GM20000 (cell line): Measurements from ENCODE around the gene REV3L.
"Not testable (repeated sequence)": the region's sequence is repeated elsewhere in the genome, so short reads cannot be mapped to it uniquely, and the experiment has no call there.

ENCODE experiments used
- DNase-seq: peaks from one replicate; pipeline ENCODE4 v3.0.0; 2012; ENCODE audit warnings: low spot score
- TF ChIP-seq, protein P1 (sequence below): IDR thresholded peaks from 2 replicates; pipeline ENCODE4 v1.5.1; 2012; ENCODE audit warnings: mild to moderate bottlenecking, control low read depth; ENCODE audit errors: extremely low read depth, missing control alignments

The REV3L gene

GRCh38 chr6:111481836-111482187 lies 1.2 kb downstream of the REV3L start:
- TF ChIP-seq, protein P1, sequence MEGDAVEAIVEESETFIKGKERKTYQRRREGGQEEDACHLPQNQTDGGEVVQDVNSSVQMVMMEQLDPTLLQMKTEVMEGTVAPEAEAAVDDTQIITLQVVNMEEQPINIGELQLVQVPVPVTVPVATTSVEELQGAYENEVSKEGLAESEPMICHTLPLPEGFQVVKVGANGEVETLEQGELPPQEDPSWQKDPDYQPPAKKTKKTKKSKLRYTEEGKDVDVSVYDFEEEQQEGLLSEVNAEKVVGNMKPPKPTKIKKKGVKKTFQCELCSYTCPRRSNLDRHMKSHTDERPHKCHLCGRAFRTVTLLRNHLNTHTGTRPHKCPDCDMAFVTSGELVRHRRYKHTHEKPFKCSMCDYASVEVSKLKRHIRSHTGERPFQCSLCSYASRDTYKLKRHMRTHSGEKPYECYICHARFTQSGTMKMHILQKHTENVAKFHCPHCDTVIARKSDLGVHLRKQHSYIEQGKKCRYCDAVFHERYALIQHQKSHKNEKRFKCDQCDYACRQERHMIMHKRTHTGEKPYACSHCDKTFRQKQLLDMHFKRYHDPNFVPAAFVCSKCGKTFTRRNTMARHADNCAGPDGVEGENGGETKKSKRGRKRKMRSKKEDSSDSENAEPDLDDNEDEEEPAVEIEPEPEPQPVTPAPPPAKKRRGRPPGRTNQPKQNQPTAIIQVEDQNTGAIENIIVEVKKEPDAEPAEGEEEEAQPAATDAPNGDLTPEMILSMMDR = no peak
- DNase-seq = no peak

DNA sequence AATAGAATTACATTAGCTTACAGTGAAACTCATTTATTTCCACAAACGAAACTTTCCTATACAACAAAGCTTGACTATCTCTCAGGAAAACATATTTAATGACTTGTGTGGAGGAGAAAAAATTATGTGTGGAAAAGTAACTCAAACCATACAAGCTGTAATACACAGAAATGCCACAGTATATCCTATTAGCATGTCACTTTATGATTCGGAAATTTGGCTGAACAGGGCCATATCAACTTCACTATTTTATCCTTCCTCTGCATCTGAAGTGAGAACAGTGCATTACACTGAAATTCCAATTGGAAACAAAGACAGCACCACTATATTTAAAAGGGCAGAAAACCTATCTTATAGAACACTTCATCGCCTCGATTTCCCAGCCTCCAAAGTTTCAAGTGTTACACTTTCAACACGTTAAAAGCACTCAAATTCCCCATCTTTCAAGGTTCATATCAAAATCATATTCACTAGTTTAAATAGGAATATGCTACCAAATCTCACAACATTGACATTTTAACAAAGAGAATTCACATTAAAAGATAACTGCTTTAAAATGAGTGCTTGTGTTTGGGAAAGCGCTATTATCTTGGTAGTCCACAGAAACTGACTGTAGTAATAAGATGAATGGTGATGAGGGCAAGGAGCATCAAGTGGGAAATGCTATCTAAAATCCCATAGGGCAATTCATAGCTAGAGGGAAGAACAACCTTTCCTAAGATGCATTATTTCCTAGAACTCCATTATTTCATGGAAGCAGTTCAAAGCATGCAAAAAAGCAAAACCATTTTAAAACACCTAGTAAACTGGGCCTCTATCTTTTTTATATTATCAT lies 1.8 kb downstream of the REV3L start:
- DNase-seq = no peak
- TF ChIP-seq, protein P1 = no peak

DNA sequence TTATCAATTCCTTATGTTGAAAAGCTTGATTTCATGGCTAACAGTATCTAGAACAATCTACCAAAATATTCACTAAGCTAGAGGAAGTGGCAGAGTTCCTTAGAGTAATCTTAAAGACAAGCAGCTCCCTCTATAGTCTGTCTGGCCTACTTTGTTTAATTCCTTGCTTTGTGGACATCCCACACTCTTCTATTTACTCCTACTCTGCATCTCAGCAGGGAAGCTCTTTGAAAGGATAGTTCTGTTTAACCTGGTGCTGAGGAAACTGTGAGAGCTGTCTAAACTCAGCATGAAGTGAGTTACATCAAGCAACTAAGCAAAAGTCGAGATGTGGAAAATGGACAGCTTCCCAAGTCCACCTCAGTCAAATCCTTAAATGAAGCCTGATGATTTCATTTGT lies 4.3 kb downstream of the REV3L start:
- TF ChIP-seq, protein P1 = peak; percentile 30
- DNase-seq = peak; percentile 59

DNA sequence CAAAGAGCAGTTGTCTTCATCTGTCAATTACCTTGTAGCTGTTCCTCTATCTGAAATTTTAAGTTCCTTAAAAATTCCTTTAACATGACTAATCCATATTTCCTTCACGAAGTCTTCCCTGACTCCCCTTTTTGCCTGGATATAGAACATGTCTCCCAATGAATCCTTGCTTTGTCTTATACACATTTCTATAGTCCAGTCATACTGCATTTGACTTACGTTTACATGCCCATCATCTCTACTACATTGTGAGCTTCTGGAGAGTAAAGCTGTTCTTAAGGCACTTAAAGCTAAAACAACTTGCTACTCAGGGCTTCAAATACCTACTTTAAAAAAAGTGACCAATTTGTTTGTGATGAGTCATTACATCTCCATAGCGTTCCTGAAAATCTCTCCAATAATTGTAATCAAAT lies 4.9 kb downstream of the REV3L start:
- TF ChIP-seq, protein P1 = no peak
- DNase-seq = no peak

DNA sequence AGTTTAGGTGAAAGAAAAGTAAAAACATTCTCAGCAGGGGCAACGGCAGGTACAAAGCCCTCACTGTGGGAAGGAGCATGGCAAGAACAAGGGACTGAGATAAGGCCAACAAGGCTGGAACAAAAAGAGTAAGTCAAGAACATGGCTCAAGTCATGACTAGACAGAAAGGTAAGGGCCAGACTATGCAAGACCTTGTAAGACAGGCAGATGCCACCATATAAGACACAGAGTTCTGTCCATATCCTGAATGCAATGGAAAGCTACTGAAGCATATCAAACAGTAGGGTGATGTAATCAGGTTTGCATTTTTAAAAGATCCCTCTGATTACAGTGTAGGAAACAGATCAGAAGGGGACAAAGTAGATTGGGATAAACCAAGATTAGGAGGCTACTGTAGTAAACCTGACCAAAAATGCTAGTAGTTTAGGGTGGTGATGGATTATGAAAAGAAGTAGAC lies 5.5 kb downstream of the REV3L start:
- peak; percentile 37 for DNase-seq
- TF ChIP-seq, protein P1 = no peak

GRCh38 chr6:111476061-111476460 lies 7.0 kb downstream of the REV3L start:
- not testable (repeated sequence) for DNase-seq

DNA sequence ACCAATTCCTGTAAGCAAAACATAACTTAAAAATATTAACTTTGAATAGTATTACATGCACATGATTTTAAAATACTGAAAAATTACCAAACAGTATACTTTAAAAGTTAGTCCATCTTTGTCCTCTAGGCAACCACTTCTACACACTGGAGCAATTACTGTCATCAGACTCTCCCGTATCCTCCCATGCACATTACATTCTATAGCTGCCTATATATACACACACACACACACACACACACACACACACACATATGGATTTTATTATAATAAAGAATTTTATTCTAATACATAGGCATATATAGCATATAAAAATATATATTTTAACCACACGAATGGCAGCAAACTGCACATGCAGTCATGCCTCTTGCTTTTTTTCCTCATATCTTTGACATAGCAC lies 8.2 kb downstream of the REV3L start:
- TF ChIP-seq, protein P1 = no peak
- no peak for DNase-seq

DNA sequence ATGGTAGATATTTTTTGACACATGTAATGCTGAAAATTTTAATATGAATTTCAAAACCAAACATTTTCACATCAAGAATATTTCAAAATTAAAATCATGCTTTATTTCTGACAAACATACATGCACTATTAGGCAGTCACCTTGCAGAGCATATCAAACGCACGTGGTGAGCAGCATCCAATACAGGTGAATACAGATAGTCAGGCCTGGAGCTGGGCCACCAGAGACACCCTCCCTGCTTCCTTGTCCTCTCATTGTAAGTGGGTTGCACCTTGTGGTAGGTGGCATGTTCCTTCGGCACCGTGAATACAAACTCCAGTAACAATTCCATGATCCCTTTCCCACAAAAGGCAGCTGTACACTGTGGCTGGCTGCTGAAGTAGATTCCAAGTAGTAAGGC lies 8.9 kb downstream of the REV3L start:
- TF ChIP-seq, protein P1 = no peak

More for the DNA sequence above, 8.9 kb downstream of the REV3L start:
- no peak for DNase-seq
